HG03354 (cell line): ENCODE results near the gene SRRM5.

Source experiments
- ATAC-seq: cut with Tn5 transposase; IDR thresholded peaks from one replicate; pipeline ENCODE4 v1.9.1; 2021; ENCODE audit warnings: mild to moderate bottlenecking; ENCODE audit not compliant: unreplicated experiment, poor library complexity, severe bottlenecking

SRRM5 gene

DNA sequence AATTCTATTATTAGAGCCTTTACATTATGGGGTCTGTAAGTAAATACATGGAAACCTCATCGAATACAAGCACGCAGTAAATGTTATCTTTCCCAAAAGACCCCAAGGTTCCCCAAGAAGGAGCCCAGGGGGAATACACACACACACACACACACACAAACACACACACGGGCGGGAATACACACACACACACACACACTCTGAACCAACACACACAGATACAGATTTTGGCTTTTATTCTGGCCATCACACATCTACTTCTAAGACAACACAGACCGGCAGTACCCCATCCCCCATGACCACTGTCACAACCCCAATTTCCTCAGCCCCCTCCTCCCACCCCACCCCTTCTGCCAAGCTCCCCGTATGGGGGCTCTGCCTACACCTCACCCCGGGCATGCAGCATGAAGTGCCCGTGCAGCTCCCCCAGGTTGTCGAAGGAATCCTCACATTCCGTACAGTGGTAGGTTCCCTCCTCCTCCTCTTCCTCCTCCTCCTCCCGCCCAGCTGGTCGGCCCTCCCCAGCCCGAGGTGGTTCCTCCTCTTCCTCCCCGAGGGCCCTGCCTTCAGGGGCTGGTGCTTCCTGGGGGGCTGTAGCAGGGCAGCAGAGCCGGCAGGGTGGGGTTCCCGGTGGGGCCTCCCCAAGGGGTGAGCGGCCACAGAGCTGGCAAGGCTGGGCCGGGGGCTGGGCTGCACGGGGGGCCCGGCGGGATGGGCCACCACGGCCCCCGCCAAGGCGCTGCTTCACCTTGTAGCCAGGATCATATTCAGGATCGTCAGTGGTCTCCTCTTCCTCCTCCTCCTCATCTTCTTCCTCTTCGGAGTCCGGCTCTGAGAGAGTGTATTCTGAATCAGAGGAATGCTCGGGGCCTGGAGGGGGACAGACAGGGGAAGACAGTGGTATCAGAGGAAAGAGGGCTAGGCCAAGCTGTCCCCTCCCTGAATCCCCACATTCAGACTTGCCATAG is 4.4 kb upstream of the SRRM5 start:
- ATAC-seq: no peak

GRCh38 chr19:43609872-43610271 is 2.0 kb upstream of the SRRM5 start:
- no peak for ATAC-seq

GRCh38 chr19:43610493-43610892 is 1.4 kb upstream of the SRRM5 start:
- no peak for ATAC-seq

DNA sequence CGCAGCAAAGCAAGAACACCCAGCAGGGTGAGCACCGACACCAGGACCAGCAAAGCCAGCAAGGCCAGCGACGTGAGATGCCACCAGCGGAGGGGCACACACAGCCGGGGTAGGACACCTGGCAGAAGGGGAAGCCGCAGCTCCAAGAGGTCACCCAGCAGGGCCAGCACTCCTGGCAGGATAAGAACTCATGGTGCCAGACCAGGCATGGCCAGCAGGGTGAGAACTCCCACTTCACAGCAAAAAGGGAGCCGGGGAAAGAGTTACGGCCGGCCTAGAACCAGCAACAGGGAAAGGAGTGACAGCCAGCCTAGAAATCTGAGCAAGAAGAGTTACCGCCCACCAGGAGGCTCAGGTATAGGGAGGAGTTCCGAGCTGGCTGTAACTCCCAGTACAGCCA is 486 bp downstream of the SRRM5 start:
- no peak for ATAC-seq

GRCh38 chr19:43616306-43616705 is 4.4 kb downstream of the SRRM5 start:
- ATAC-seq: no peak

DNA sequence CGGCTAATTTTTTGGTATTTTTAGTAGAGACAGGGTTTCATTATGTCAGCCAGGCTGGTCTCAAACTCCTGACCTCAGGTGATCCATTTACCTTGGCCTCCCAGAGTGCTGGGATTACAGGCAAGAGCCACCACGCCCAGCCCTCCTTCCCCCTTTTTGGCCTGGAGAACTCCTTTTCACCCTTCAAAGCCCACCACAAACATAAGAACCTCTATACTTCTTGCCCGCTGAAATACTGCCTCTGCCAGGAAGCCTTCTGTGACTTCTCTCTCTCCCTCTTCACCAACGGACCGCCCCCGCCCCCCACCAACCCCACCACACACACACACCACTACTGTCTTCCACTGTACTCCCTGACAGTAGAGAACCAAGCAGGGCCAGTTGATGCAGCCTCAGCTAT is 5.1 kb downstream of the SRRM5 start:
- ATAC-seq: no peak

GRCh38 chr19:43618921-43619261 is 7.0 kb downstream of the SRRM5 start:
- peak; percentile 30 for ATAC-seq

DNA sequence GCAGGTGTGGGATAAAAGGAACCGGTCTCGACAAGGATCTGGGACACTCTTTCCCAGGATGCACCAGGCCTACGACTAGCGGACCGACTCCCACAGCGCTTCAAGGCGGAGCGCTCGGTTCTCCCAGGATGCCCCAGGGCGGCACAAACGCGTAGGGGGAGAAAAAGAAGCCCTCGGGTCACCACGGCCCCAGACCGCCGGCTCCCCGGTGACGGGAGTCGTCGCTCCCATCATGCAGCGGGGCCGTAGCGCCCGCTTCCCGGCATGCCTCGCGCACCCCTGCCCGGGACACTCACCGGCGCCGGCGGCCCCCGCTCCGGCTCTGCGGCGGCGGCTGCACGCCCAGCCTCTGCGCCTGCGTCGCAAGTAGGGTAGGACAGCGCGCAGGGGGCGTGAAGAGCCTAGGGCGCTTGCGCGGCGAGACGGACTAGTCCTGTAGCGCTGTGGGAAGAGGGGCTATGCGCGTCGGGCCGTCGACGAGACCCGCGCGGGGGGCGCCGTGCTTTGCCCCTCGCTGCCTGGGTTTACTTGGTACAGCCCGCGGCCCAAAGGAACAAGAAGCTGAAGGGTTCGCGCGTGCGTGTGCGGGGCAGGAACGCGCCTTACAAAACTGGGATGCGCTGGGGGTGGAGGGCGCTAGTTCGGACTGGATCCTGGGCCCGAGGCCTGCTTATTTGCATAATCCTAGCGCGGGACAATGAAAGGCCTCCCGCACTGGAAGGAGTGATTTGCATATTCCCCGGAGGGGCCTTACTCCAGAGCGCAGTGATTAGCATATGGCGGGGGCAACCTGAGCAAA is 7.6 kb downstream of the SRRM5 start, which contains the start of gene ZNF428:
ZNF428 (minus strand) TSS at position 368 of the 799 bp plus-strand sequence. CDS start 5,325 bp downstream, outside the sequence.
- ATAC-seq: peak; percentile 75

- no peak for ATAC-seq
Measured at GRCh38 chr19:43620061-43621001, 8.4 kb downstream of the SRRM5 start.

- no peak for ATAC-seq
Measured at GRCh38 chr19:43622070-43622469, 10.2 kb downstream of the SRRM5 start.

DNA sequence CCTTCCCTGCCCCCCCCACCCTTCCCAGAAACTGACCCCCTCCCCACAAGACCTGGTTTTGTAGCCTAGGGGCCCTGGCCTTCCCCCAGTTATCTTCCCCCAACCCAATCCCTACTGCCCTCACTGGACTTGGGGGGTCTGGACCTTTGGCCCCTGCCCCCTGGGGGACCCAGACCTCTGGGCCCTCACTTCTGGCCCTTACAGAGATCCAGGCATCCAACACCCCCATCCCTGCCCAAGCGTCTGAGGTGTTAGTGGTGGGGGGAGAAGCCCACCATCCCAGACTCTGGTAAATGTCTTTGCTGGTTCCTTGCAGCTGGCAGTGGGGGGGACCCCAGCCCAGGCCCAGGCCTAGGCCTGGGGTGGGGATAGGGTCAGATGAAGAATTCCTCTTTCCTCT is 11.1 kb downstream of the SRRM5 start:
- ATAC-seq: no peak

DNA sequence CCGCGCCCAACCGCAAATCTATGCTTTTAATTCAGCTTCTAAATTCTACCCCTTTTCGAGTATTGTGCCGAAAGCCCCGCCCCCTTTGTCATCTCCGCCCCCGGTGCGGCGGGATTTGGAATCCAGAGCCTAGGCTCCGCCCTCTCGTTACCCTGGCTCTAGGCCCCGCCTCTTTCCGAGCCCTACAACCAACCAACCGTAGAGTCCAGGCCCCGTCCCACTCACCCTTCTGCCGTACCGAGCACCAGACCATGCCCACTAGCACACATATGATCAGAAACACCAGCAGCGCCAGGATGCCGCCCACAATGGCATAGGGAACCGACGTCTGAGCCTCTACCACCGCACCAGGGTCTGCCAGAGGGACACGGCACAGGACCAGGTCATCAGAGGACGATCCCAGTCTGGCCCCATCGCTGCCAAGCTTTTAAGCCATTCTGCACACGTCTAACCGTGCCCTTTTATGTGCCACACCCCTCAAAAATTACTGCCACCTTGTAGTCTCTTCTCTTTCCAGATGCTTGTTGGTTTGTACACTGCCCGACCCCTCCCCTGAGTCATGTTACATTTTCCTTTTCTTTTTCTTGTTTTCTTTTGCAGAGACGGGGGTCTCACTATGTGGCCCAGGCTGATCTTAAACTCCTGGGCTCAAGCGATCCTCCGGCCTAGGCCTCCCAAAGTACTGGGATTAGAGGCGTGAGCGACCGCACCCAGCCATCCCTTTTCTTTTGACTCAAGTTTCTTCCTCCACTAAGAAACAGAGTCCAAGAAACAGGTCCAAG is 12.2 kb downstream of the SRRM5 start:
- no peak for ATAC-seq

- no peak for ATAC-seq
Measured at GRCh38 chr19:43624933-43625332, 13.0 kb downstream of the SRRM5 start.

DNA sequence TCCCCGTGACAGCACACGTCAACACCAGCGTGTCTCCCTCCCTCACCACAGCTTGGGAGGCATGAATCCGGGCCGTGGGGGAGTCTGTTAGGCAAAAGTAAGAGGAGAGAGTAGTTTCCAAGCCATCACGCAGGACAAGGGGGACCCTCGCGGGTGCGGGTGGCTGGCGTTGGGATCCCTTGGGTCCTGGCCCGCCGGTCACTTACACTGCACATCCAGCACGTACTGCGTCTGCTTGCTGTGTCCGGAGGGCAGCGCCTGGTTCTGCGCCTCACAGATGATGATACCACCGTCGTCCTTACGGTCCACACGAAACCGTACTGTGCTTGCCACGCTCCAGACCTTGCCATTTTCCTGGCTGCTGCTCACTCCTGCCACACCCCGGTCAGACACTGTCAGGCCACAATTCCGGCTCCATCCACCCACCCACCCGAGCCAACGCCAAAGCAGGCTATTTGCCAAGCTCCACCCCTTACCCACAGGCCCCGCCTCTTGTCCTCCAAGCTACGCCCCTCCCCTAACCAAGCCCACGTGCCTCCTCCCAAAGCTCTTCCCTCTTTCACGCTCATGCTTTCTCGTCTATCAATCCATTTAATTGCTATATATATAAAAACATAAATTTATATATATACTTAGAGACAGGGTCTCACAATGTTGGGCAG is 14.2 kb downstream of the SRRM5 start:
- no peak for ATAC-seq

- ATAC-seq: no peak
Measured at GRCh38 chr19:43626838-43627237, 14.9 kb downstream of the SRRM5 start.

DNA sequence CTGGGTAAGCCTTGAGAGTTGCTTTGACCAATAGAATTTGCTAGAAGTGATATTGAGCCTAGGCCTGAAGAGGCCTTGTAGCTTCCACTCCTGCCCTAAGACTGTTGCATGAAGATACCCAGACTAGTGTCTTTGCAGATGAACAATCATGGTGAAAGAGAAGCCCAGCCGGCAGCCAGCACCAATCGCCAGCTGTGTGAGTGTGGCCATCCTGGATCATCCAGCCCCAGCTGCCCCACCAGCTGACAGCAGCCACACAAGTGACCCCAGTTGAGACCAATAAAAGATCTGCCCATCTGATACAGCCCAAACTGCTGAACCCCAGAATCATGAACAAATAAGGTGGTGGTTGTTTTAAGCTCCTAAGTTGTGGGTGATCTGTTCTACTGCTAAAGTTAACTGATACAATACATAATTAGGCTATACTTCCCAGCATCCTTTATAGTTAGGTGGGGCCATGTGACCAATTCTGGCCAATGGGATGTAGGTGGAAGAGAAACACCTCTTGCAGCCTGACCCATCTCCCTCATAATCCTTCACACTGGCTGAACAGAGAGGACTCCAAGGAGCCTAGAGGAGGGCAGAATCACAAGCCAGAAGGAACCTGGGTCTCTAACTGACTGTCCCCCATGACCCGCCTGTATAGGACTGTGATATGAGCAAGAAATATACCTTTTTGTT is 16.9 kb downstream of the SRRM5 start:
- ATAC-seq: no peak

DNA sequence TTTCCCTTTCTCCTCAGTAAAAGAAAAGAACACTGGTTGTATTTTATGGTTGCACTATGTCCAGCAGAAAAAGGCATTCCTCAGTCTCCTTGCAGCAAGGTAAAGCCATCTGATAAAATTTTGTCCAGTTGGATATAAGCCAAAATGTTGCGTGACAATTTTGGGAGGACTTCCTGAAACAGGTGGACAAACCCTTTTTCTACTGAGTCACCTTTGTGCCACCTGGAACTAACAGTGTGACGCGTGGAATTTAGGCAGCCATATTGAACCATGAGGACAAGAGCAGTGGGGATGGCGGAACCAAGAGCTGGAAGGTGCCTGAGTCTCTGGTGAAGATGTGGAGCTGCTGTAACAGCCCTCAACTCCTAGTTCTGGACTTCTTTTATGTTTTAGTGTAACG is 19.6 kb downstream of the SRRM5 start:
- ATAC-seq: no peak

- ATAC-seq: no peak
Measured at GRCh38 chr19:43633520-43633919, 21.6 kb downstream of the SRRM5 start.
